ENCODE measurements around the gene MICU2.

Gene MICU2

GRCh38 chr13:21478881-21479808 is 124.8 kb downstream of the MICU2 start:
- DNase-seq: peak; percentile 79

- peak; percentile 83 for DNase-seq
Measured at GRCh38 chr13:21476893-21477472, 127.0 kb downstream of the MICU2 start.

GRCh38 chr13:21475115-21475514 is 128.9 kb downstream of the MICU2 start:
- DNase-seq: no peak

GRCh38 chr13:21470785-21471184 is 133.2 kb downstream of the MICU2 start:
- no peak for DNase-seq

GRCh38 chr13:21466527-21466926 is 137.4 kb downstream of the MICU2 start:
- no peak for DNase-seq

- no peak for DNase-seq
Measured at GRCh38 chr13:21465710-21466160, 138.2 kb downstream of the MICU2 start.

- DNase-seq: no peak
Measured at GRCh38 chr13:21463424-21463823, 140.5 kb downstream of the MICU2 start.

- DNase-seq: no peak
Measured at GRCh38 chr13:21461131-21461530, 142.8 kb downstream of the MICU2 start.

- DNase-seq: peak; percentile 91
Measured at GRCh38 chr13:21458813-21459701, 144.9 kb downstream of the MICU2 start, which contains the start of gene ZDHHC20. Gene ZDHHC20 (minus strand): TSS chr13:21459303. CDS start chr13:21459171, 132 bp downstream.

- DNase-seq: peak; percentile 59
Measured at GRCh38 chr13:21458451-21458812, 145.5 kb downstream of the MICU2 start.

- no peak for DNase-seq
Measured at GRCh38 chr13:21453387-21454081, 150.4 kb downstream of the MICU2 start.

- no peak for DNase-seq
Measured at GRCh38 chr13:21450936-21451335, 153.0 kb downstream of the MICU2 start.

GRCh38 chr13:21446656-21447055 is 157.3 kb downstream of the MICU2 start:
- no peak for DNase-seq

- DNase-seq: no peak
Measured at GRCh38 chr13:21445759-21446158, 158.2 kb downstream of the MICU2 start.

- no peak for DNase-seq
Measured at GRCh38 chr13:21443171-21443570, 160.8 kb downstream of the MICU2 start.

All from CD4-positive, alpha-beta T cell treated with Interleukin-17A for 1 hour (primary cell).